Adrenal gland (tissue), 12 donors: ENCODE results near the gene RRAD. TPM values are rescaled to one million over a fixed set of nuclear protein-coding genes. Genes with fewer than 3 reads are reported as not detected.
A peak's percentile ranks its signal among the peaks of the same experiment; 100 is the strongest.

Experiments used
- DNase-seq, 7 donors: peaks; one replicate each; pipeline ENCODE4 v3.0.0-alpha.2; 2019 to 2020
- H3K27ac ChIP-seq, 5 donors: fragments of 200-600 bp; sonication (generic) in 4 of 5; 1 replicate in 3 of 5; 2 replicates in 2 of 5; pipeline versions ENCODE4 v1.5.1 to v1.8.0; 2016 to 2020; ENCODE audit warnings: mild to moderate bottlenecking in 1 of 5
- H3K27me3 ChIP-seq: fragments of 200-600 bp; 2 replicates; pipeline ENCODE4 v1.8.0; 2021
- H3K36me3 ChIP-seq, 2 donors: fragments of 200-600 bp; replicated peaks in 1 of 2; 1 replicate in 1 of 2; 2 replicates in 1 of 2; pipeline versions ENCODE4 v1.5.1 to v1.8.0; 2018 to 2022
- H3K4me1 ChIP-seq, 2 donors: fragments of 200-600 bp; replicated peaks in 1 of 2; 1 replicate in 1 of 2; 2 replicates in 1 of 2; pipeline versions ENCODE4 v1.5.1 to v1.8.0; 2018 to 2021
- H3K4me3 ChIP-seq, 4 donors: fragments of 200-600 bp; sonication (generic) in 3 of 4; one replicate each; pipeline ENCODE4 v1.5.1; 2016 to 2018
- H3K9me3 ChIP-seq, 3 donors: fragments of 200-600 bp; sonication (generic) in 1 of 3; replicated peaks in 1 of 3; 1 replicate in 2 of 3; 2 replicates in 1 of 3; pipeline versions ENCODE4 v1.5.1 to v1.8.0; 2016 to 2021
- CTCF ChIP-seq, 6 experiments: fragments of 450-650 bp in 4 of 6; fragments of 200-600 bp in 2 of 6; sonication (generic) in 1 of 6; IDR thresholded peaks; 1 replicate in 5 of 6; 2 replicates in 1 of 6; pipeline versions ENCODE4 v1.5.1 to v1.8.0; 2016 to 2021; ENCODE audit warnings: antibody characterized with exemption in 6 of 6, mild to moderate bottlenecking in 2 of 6, moderate library complexity in 1 of 6
- POLR2A ChIP-seq, 2 donors: fragments of 450-650 bp; IDR thresholded peaks; one replicate each; pipeline ENCODE4 v1.6.1; 2017; ENCODE audit warnings: antibody characterized with exemption in 2 of 2, mild to moderate bottlenecking in 2 of 2, moderate library complexity in 1 of 2
- WGBS, 4 donors: extraction: QIAGEN DNeasy Blood & Tissue Kit in 2 of 4; methylation state at CpG; one replicate each; pipeline versions ENCODE4 v1.1.5 to v1.1.7; 2013 to 2017; 5-methylcytosine and 5-hydroxymethylcytosine counted together
- intact Hi-C, 2 donors: fragments of 100-400 bp; cut with DNase I; formaldehyde crosslinking; loops; one replicate each; pipeline versions ENCODE4 v1.14.1 to v1.15.0; 2022 to 2023
- polyA plus RNA-seq, 3 donors: library from polyadenylated mRNA; stranded (reverse); fragments of 200-250 nt in 2 of 3; fragments of 350-450 nt in 1 of 3; fragmentation: Illumina TruSeq in 1 of 3; extraction: RNeasy Lipid Tissue Mini Kit (QIAGEN cat#74804) in 1 of 3; gene quantifications; one replicate each; pipeline ENCODE4 v1.2.3, GENCODE V29; 2013 to 2014
- total RNA-seq, 9 donors: library from RNA; depleted of rRNA in 4 of 9; stranded (reverse); fragments of >200 nt in 4 of 9; fragments of 120-200 nt in 1 of 9; fragmentation: NEBNext Ultra II Directional in 1 of 9; extraction: Animal tissue kit (Norgen Biotek cat#: 25700) in 1 of 9; gene quantifications; one replicate each; pipeline versions ENCODE4 v1.1.0 to v1.2.4, GENCODE V29; 2013 to 2023
- donor health status: healthy with polysubstance abuse.
- donor health status: Bipolar disorder and iron deficiency.
- donor health status: DM: yes; HTN: yes; CAD: no.
- donor health status: DM: no; HTN: no; CAD: no.
- donor health status: DM: no; HTN: no; CAD: no.
- donor health status: DM: yes; HTN: yes; CAD: no.

The RRAD gene
- total and polyA plus RNA-seq, 12 donors, result 0.22 to 52.5 (median 13.0) TPM

- Histone ChIP-seq H3K9me3 (no peaks in the 10 kb centered on the region), H3K4me1 (peaks cover 16 to 25% of the 10 kb centered on the region in 2 donors), H3K27ac (no peak overlapping the region), H3K36me3 (no peaks in the 10 kb centered on the region), H3K4me3 (no peak overlapping the region), H3K27me3 (no peaks in the 10 kb centered on the region)
- TF ChIP-seq POLR2A (IDR thresholded peaks at IDR 0.05), result no peak
- TF ChIP-seq CTCF (IDR thresholded peaks at IDR 0.05), result peak; percentile 76 to 93 (median 86)
- peak; percentile 75 to 90 (median 83) for DNase-seq
- 35 to 44% (median 36%) methylated on average over 10 to 11 of the region's 11 CpGs for WGBS, 4 donors
- intact Hi-C loops, result loop anchor here (5.0 kb wide), 2 partner anchors 37 to 47 kb away; partner anchors contain the start of gene CIAO2B (in 1 of the 2)
Measured at GRCh38 chr16:66894948-66895688, 30.2 kb downstream of the RRAD start.

GRCh38 chr16:66894055-66894454, 31.3 kb downstream of the RRAD start:
- Histone ChIP-seq H3K27me3 (no peaks in the 10 kb centered on the region), H3K36me3 (no peaks in the 10 kb centered on the region), H3K4me1 (peaks cover 6 to 16% of the 10 kb centered on the region in 2 donors), H3K27ac (no peak overlapping the region), H3K9me3 (no peaks in the 10 kb centered on the region), H3K4me3 (no peak overlapping the region)
- DNase-seq, result no peak
- TF ChIP-seq POLR2A (IDR thresholded peaks at IDR 0.05) (no peak), CTCF (IDR thresholded peaks at IDR 0.05) (no peak)
- intact Hi-C loops, result no loop called here
- WGBS, 4 donors, result 58 to 81% (median 70%) methylated on average over 2 of the region's 2 CpGs

- Histone ChIP-seq H3K4me3 (no peak overlapping the region), H3K27ac (no peak overlapping the region), H3K9me3 (no peaks in the 10 kb centered on the region), H3K27me3 (no peaks in the 10 kb centered on the region), H3K4me1 (peaks cover 0 to 12% of the 10 kb centered on the region in 2 donors), H3K36me3 (no peaks in the 10 kb centered on the region)
- intact Hi-C loops, result no loop called here
- no peak for DNase-seq
- TF ChIP-seq POLR2A (IDR thresholded peaks at IDR 0.05), result no peak
- TF ChIP-seq CTCF (IDR thresholded peaks at IDR 0.05), result no peak
- WGBS, 4 donors, result 92 to 95% (median 93%) methylated on average over 6 of the region's 6 CpGs
Measured at GRCh38 chr16:66891797-66892196, 33.5 kb downstream of the RRAD start.

GRCh38 chr16:66891360-66891759, 34.0 kb downstream of the RRAD start:
- intact Hi-C loops, result no loop called here
- H3K27me3 ChIP-seq, result no peaks in the 10 kb centered on the region
- no peaks in the 10 kb centered on the region for H3K36me3 ChIP-seq
- peaks cover 0 to 12% of the 10 kb centered on the region in 2 donors for H3K4me1 ChIP-seq
- no peak for DNase-seq
- WGBS, 4 donors, result 80 to 93% (median 88%) methylated on average over 4 of the region's 4 CpGs
- no peaks in the 10 kb centered on the region for H3K9me3 ChIP-seq
- no peak overlapping the region for H3K27ac ChIP-seq
- no peak overlapping the region for H3K4me3 ChIP-seq
- TF ChIP-seq CTCF (IDR thresholded peaks at IDR 0.05), result no peak
- TF ChIP-seq POLR2A (IDR thresholded peaks at IDR 0.05), result no peak
